PFSK-1 (cell line): ENCODE measurements around the gene CENPC.

Source experiments
- FOXP2 ChIP-seq: optimal IDR thresholded peaks from 2 replicates; pipeline ENCODE3; 2011; ENCODE audit warnings: borderline replicate concordance, control low read depth, inconsistent platforms; ENCODE audit not compliant: insufficient read depth; ENCODE audit errors: extremely low read length, extremely low read depth
- POLR2AphosphoS5 ChIP-seq: IDR thresholded peaks from 2 replicates; pipeline ENCODE4 v1.6.1; 2012; ENCODE audit warnings: low read depth, mild to moderate bottlenecking, control low read depth, low read length, moderate library complexity
- SIN3A ChIP-seq: IDR thresholded peaks from 2 replicates; pipeline ENCODE4 v1.6.1; 2012; ENCODE audit warnings: mild to moderate bottlenecking, low read length, moderate library complexity, borderline replicate concordance; ENCODE audit not compliant: insufficient read depth
- TAF1 ChIP-seq: IDR thresholded peaks from 2 replicates; pipeline ENCODE4 v1.6.1; 2012; ENCODE audit warnings: low read length, control low read depth, borderline replicate concordance; ENCODE audit not compliant: insufficient read depth
- TF ChIP-seq, protein P1 (sequence below), 2 experiments: IDR thresholded peaks; 2 replicates each; pipeline versions ENCODE4 v1.6.1 to v1.8.0; 2011 to 2012; ENCODE audit warnings: low read depth in 2 of 2, low read length in 2 of 2, control low read depth in 1 of 2, inconsistent platforms in 1 of 2, mild to moderate bottlenecking in 1 of 2, moderate library complexity in 1 of 2; ENCODE audit not compliant: insufficient read depth in 1 of 2

The CENPC gene

DNA sequence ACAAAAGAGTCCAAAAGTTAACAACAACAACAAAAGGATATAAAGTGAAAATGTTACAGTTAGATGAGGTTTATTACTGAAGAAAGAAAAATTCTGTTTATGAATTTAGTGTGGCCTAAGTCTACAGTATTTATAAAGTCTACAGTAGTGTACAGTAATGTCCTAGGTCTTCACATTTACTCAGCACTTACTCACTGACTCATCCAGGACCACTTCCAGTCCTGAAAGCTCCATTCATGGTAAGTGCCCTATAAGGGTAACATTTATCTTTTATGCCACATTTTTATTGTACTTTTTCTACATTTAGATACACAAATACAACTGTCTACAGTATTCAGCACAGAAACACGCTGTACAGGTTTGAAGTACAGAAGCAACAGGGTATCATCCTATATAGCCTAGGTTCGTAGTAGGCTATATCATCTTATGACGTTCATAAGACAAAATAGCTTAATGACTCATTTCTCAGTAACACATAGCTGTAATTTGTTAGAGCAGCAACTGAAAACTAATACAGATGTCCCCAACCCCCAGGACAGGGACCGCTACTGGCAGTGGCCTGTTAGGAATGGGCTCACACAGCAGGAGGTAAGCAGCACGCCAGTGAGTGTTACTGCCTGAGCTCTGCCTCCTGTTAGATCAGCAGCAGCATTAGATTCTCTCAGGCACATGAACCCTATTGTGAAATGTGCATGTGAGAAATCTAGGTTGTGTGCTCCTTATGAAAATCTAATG, 61.3 kb downstream of the CENPC start:
- TF ChIP-seq, protein P1, sequence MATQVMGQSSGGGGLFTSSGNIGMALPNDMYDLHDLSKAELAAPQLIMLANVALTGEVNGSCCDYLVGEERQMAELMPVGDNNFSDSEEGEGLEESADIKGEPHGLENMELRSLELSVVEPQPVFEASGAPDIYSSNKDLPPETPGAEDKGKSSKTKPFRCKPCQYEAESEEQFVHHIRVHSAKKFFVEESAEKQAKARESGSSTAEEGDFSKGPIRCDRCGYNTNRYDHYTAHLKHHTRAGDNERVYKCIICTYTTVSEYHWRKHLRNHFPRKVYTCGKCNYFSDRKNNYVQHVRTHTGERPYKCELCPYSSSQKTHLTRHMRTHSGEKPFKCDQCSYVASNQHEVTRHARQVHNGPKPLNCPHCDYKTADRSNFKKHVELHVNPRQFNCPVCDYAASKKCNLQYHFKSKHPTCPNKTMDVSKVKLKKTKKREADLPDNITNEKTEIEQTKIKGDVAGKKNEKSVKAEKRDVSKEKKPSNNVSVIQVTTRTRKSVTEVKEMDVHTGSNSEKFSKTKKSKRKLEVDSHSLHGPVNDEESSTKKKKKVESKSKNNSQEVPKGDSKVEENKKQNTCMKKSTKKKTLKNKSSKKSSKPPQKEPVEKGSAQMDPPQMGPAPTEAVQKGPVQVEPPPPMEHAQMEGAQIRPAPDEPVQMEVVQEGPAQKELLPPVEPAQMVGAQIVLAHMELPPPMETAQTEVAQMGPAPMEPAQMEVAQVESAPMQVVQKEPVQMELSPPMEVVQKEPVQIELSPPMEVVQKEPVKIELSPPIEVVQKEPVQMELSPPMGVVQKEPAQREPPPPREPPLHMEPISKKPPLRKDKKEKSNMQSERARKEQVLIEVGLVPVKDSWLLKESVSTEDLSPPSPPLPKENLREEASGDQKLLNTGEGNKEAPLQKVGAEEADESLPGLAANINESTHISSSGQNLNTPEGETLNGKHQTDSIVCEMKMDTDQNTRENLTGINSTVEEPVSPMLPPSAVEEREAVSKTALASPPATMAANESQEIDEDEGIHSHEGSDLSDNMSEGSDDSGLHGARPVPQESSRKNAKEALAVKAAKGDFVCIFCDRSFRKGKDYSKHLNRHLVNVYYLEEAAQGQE (IDR thresholded peaks at IDR 0.05; ENCODE audit: insufficient read depth in 1 of 2, low read depth in 2 of 2, low read length in 2 of 2) = no peak
- TF ChIP-seq TAF1 = no peak
- no peak for TF ChIP-seq SIN3A
- TF ChIP-seq POLR2AphosphoS5 = no peak

DNA sequence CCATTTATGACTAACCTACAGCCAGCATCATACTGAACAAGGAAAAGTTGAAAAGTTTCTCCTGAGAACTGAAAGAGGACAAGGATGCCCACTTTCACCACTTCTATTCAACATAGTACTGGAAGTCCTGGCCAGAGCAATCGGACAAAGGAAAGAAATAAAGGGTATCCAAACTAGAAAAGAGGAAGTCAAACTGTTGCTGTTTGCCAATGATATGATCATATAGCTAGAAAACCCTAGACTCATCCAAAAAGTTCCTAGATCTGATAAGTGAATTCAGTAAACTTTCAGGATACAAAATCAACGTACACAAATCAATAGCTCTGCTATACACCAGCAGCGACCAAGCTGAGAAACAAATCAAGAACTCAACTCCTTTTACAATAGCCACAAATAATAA, 64.5 kb downstream of the CENPC start:
- no peak for TF ChIP-seq FOXP2
- no peak for TF ChIP-seq TAF1
- no peak for TF ChIP-seq POLR2AphosphoS5
- no peak for TF ChIP-seq SIN3A
- TF ChIP-seq, protein P1 (IDR thresholded peaks at IDR 0.05; ENCODE audit: insufficient read depth in 1 of 2, low read depth in 2 of 2, low read length in 2 of 2) = no peak

DNA sequence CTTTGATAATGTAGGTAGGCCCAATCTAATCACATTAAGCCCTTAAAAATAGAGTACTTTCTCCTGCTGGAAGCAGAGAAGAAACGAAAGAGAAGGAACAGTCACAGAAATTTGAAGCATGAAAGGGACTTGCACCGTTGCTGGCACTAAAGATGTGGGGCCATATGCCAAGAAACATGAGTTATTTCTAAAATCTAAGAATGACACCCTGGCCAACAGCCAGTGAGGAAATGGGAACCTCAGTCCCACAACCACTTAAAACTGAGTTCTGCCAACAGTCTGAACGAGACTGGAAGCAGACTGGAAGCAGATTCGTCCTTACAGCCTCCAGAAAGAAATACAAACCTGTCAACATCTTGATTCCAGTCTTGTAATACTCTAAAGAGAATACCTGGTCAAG, 70.1 kb downstream of the CENPC start:
- TF ChIP-seq SIN3A (no peak), POLR2AphosphoS5 (no peak), FOXP2 (no peak), TAF1 (no peak)
- TF ChIP-seq, protein P1 (IDR thresholded peaks at IDR 0.05; ENCODE audit: insufficient read depth in 1 of 2, low read depth in 2 of 2, low read length in 2 of 2) = no peak

DNA sequence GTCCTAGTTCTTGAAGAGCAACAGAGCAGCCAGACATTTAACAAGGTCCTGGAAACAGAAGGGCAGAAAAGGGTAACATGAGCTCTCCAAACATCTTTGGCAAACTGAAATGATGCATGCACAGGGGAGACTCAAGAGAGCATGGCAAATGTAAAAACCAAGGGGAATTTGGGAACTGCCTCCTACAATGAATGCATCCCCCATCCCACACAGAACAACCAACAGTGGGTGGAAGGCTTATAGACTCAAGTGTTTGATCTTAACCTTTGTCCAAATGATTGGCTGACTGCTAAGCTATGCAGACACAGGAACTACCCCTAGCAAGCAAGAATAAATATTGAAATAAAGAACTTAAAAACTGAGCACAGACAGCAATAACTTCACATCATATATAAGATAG, 74.4 kb downstream of the CENPC start:
- TF ChIP-seq SIN3A (no peak), FOXP2 (no peak), POLR2AphosphoS5 (no peak), TAF1 (no peak)
- TF ChIP-seq, protein P1 (IDR thresholded peaks at IDR 0.05; ENCODE audit: insufficient read depth in 1 of 2, low read depth in 2 of 2, low read length in 2 of 2) = no peak

DNA sequence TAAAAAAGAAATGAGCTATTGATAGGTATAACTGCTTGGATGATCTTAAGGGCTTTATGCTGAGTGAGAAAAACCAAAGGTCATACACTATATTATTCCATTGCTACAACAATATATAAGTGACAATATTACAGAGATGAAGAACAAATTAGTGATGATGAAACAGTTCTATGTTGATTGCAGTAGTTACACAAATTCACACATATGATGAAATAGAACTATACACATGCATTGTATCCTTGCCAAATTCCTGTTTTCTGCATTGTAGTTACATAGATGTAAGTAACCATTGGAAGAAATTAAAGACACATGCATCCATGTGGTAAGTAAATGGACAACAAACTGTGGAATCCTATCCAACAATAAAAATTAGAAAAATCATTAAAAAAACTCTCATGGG, 76.5 kb downstream of the CENPC start:
- TF ChIP-seq SIN3A = no peak
- TF ChIP-seq FOXP2 = no peak
- TF ChIP-seq TAF1 = no peak
- TF ChIP-seq, protein P1 (IDR thresholded peaks at IDR 0.05; ENCODE audit: insufficient read depth in 1 of 2, low read depth in 2 of 2, low read length in 2 of 2) = no peak
